Type B pancreatic cell (in vitro differentiated cells): ENCODE measurements around the gene CCL4L2. TPM values are rescaled to one million over a fixed set of nuclear protein-coding genes. Genes with fewer than 3 reads are reported as not detected.
"Not testable (repeated sequence)": the region's sequence is repeated elsewhere in the genome, so short reads cannot be mapped to it uniquely, and the experiment has no call there.

Experiments used
- DNase-seq: peaks from one replicate; pipeline ENCODE4 v3.0.0; 2021; ENCODE audit warnings: mixed read lengths; ENCODE audit not compliant: unreplicated experiment; ENCODE audit errors: extremely low spot score
- H3K27ac Mint-ChIP-seq: 2 replicates; pipeline ENCODE4 v1.8.0; 2021; ENCODE audit warnings: mild to moderate bottlenecking, mixed read lengths
- H3K27me3 Mint-ChIP-seq: 2 replicates; pipeline ENCODE4 v1.8.0; 2021; ENCODE audit warnings: mixed read lengths
- H3K36me3 Mint-ChIP-seq: 2 replicates; pipeline ENCODE4 v1.8.0; 2021; ENCODE audit warnings: mixed read lengths
- H3K4me1 Mint-ChIP-seq: one replicate; pipeline ENCODE4 v1.8.0; 2021; ENCODE audit warnings: mixed read lengths; ENCODE audit not compliant: unreplicated experiment
- H3K4me3 Mint-ChIP-seq: 2 replicates; pipeline ENCODE4 v1.8.0; 2021; ENCODE audit warnings: mild to moderate bottlenecking, mixed read lengths
- H3K9me3 Mint-ChIP-seq: 2 replicates; pipeline ENCODE4 v1.8.0; 2021; ENCODE audit warnings: mixed read lengths
- CTCF ChIP-seq: fragments of 200-600 bp; sonication (generic); conservative IDR thresholded peaks from 2 replicates; pipeline ENCODE4 v1.5.0; 2021; ENCODE audit warnings: antibody characterized with exemption, mild to moderate bottlenecking
- total RNA-seq: library from RNA; stranded (reverse); gene quantifications from 2 replicates; pipeline ENCODE4 v1.2.1, GENCODE V29; 2021; ENCODE audit warnings: low replicate concordance

The CCL4L2 gene
- total RNA-seq, 1 donor from 2014 or later, result not detected

GRCh38 chr17:36220737-36221580 is 10.1 kb downstream of the CCL4L2 start:
- H3K4me1 Mint-ChIP-seq, H3K36me3 Mint-ChIP-seq, H3K4me3 Mint-ChIP-seq, H3K27ac Mint-ChIP-seq: not testable (repeated sequence)
- H3K9me3 Mint-ChIP-seq, result peaks cover 11% of the 10 kb centered on the region
- H3K27me3 Mint-ChIP-seq, result peaks cover 19% of the 10 kb centered on the region
- DNase-seq, result peak; percentile 36

- DNase-seq, result peak; percentile 27
- peaks cover 11% of the 10 kb centered on the region for H3K9me3 Mint-ChIP-seq
- peaks cover 14% of the 10 kb centered on the region for H3K27me3 Mint-ChIP-seq
- not testable (repeated sequence) for H3K4me1 Mint-ChIP-seq, H3K27ac Mint-ChIP-seq, H3K36me3 Mint-ChIP-seq, H3K4me3 Mint-ChIP-seq
Observed at GRCh38 chr17:36221581-36222100, 10.8 kb downstream of the CCL4L2 start.

GRCh38 chr17:36222967-36223366 is 12.1 kb downstream of the CCL4L2 start:
- not testable (repeated sequence) for H3K27ac Mint-ChIP-seq, H3K9me3 Mint-ChIP-seq, H3K4me1 Mint-ChIP-seq, H3K4me3 Mint-ChIP-seq, H3K36me3 Mint-ChIP-seq
- peak; percentile 27 for DNase-seq
- peaks cover 10% of the 10 kb centered on the region for H3K27me3 Mint-ChIP-seq

GRCh38 chr17:36229644-36230043 is 18.8 kb downstream of the CCL4L2 start:
- not testable (repeated sequence) for H3K36me3 Mint-ChIP-seq, H3K4me3 Mint-ChIP-seq, H3K9me3 Mint-ChIP-seq, H3K27me3 Mint-ChIP-seq, H3K27ac Mint-ChIP-seq, H3K4me1 Mint-ChIP-seq
- peak; percentile 29 for DNase-seq
- peak; percentile 53 for TF ChIP-seq CTCF

GRCh38 chr17:36242046-36242445 is 31.2 kb downstream of the CCL4L2 start:
- H3K36me3 Mint-ChIP-seq, H3K27me3 Mint-ChIP-seq, DNase-seq, H3K27ac Mint-ChIP-seq, H3K4me3 Mint-ChIP-seq, H3K4me1 Mint-ChIP-seq, H3K9me3 Mint-ChIP-seq: not testable (repeated sequence)

Other genes starting within 250 kb of the CCL4L2 start
- not detected in 2 replicates for gene CCL16, start 229.6 kb upstream of the CCL4L2 start, total RNA-seq
- not detected in 2 replicates for gene CCL14, start 224.3 kb upstream of the CCL4L2 start, total RNA-seq
- 2.0 and 5.0 TPM in 2 replicates for gene CCL15, start 209.5 kb upstream of the CCL4L2 start, total RNA-seq
- not detected in 2 replicates for gene CCL23, start 193.1 kb upstream of the CCL4L2 start, total RNA-seq
- gene CCL18, start 146.8 kb upstream of the CCL4L2 start, total RNA-seq, result 0.60 TPM in 1 of 2 replicates, not detected in the other
- not detected in 2 replicates for gene CCL3, start 120.9 kb upstream of the CCL4L2 start, total RNA-seq
- 0.57 TPM in 1 of 2 replicates, not detected in the other for gene CCL4, start 107.2 kb upstream of the CCL4L2 start, total RNA-seq
- 14.5 and 18.0 TPM in 2 replicates for gene TBC1D3B, start 34.4 kb upstream of the CCL4L2 start, total RNA-seq
- gene CCL3L1, start 14.3 kb upstream of the CCL4L2 start, total RNA-seq, result 0.41 TPM in 1 of 2 replicates, not detected in the other
- 0.24 TPM in 2 replicates for gene TBC1D3I, start 53.5 kb downstream of the CCL4L2 start, total RNA-seq
- gene TBC1D3G, start 112.8 kb downstream of the CCL4L2 start, total RNA-seq, result not detected in 2 replicates
- not detected in 2 replicates for gene TBC1D3H, start 177.4 kb downstream of the CCL4L2 start, total RNA-seq